CD14-positive monocyte (primary cell): Measurements from ENCODE around the gene PPARGC1A. TPM values are rescaled to one million over a fixed set of nuclear protein-coding genes. Genes with fewer than 3 reads are reported as not detected.

Source experiments
- DNase-seq, 3 donors: peaks; one replicate each; pipeline ENCODE4 v3.0.0-alpha.2; 2011 to 2022
- H2AFZ ChIP-seq: 2 replicates; pipeline ENCODE4 v1.6.0; 2012; ENCODE audit warnings: mild to moderate bottlenecking, low read depth, low read length, inconsistent platforms; ENCODE audit not compliant: insufficient read depth, poor library complexity, severe bottlenecking
- H3K27ac ChIP-seq, 2 donors: 1 replicate in 1 of 2; 2 replicates in 1 of 2; pipeline ENCODE4 v1.5.1; 2012 to 2013; ENCODE audit warnings: low read length in 2 of 2, control low read depth in 1 of 2, inconsistent platforms in 1 of 2, low read depth in 1 of 2, mild to moderate bottlenecking in 1 of 2
- H3K27me3 ChIP-seq, 2 donors: one replicate each; pipeline versions ENCODE4 v1.6.0 to v1.6.1; 2011 to 2013; ENCODE audit warnings: low read length in 2 of 2; ENCODE audit not compliant: control insufficient read depth in 2 of 2, insufficient read depth in 2 of 2
- H3K36me3 ChIP-seq, 2 donors: replicated peaks in 1 of 2; 1 replicate in 1 of 2; 2 replicates in 1 of 2; pipeline versions ENCODE4 v1.5.1 to v1.6.1; 2012 to 2013; ENCODE audit warnings: low read length in 2 of 2, control low read depth in 1 of 2, inconsistent platforms in 1 of 2, mild to moderate bottlenecking in 1 of 2; ENCODE audit not compliant: insufficient read depth in 2 of 2, control insufficient read depth in 1 of 2
- H3K4me1 ChIP-seq, 2 donors: 1 replicate in 1 of 2; 2 replicates in 1 of 2; pipeline versions ENCODE4 v1.5.1 to v1.6.1; 2012 to 2013; ENCODE audit warnings: low read length in 2 of 2, control low read depth in 1 of 2, inconsistent platforms in 1 of 2, mild to moderate bottlenecking in 1 of 2, moderate library complexity in 1 of 2; ENCODE audit not compliant: insufficient read depth in 2 of 2, control insufficient read depth in 1 of 2
- H3K4me2 ChIP-seq: replicated peaks from 2 replicates; pipeline ENCODE3; 2012; ENCODE audit warnings: low read length, moderate library complexity, mild to moderate bottlenecking; ENCODE audit not compliant: poor library complexity, severe bottlenecking; ENCODE audit errors: extremely low read depth
- H3K4me3 ChIP-seq, 3 experiments: fragments of 200-600 bp in 1 of 3; sonication (generic) in 1 of 3; replicated peaks in 1 of 3; 1 replicate in 2 of 3; 2 replicates in 1 of 3; pipeline ENCODE4 v1.5.1; 2011 to 2013; ENCODE audit warnings: low read length in 3 of 3, mild to moderate bottlenecking in 3 of 3, control low read depth in 2 of 3, low read depth in 2 of 3, inconsistent platforms in 1 of 3, moderate library complexity in 1 of 3
- H3K79me2 ChIP-seq: 2 replicates; pipeline ENCODE4 v1.6.0; 2012; ENCODE audit warnings: mild to moderate bottlenecking, control low read depth, inconsistent platforms, low read length, moderate library complexity; ENCODE audit not compliant: insufficient read depth
- H3K9ac ChIP-seq: 2 replicates; pipeline ENCODE4 v1.6.0; 2017; ENCODE audit warnings: low read length, mild to moderate bottlenecking; ENCODE audit not compliant: insufficient read depth, poor library complexity, severe bottlenecking
- H3K9me3 ChIP-seq, 2 donors: replicated peaks in 1 of 2; 1 replicate in 1 of 2; 2 replicates in 1 of 2; pipeline versions ENCODE4 v1.5.1 to v1.6.1; 2012 to 2013; ENCODE audit warnings: low read length in 2 of 2, control low read depth in 1 of 2; ENCODE audit not compliant: control insufficient read depth in 1 of 2, insufficient read depth in 1 of 2
- H4K20me1 ChIP-seq: 2 replicates; pipeline ENCODE4 v1.6.0; 2012; ENCODE audit warnings: mild to moderate bottlenecking, low read length, control low read depth, moderate library complexity; ENCODE audit not compliant: insufficient read depth
- H3K27ac Mint-ChIP-seq, 7 donors: one replicate each; pipeline ENCODE4 v1.8.0; 2020; ENCODE audit warnings: mild to moderate bottlenecking in 7 of 7, mixed read lengths in 7 of 7, moderate library complexity in 6 of 7, inconsistent platforms in 2 of 7
- H3K27me3 Mint-ChIP-seq, 3 donors: one replicate each; pipeline ENCODE4 v1.8.0; 2021 to 2022; ENCODE audit warnings: low read depth in 3 of 3, mild to moderate bottlenecking in 3 of 3, mixed read lengths in 3 of 3, moderate library complexity in 3 of 3, inconsistent platforms in 1 of 3
- H3K36me3 Mint-ChIP-seq, 2 donors: one replicate each; pipeline ENCODE4 v1.8.0; 2020; ENCODE audit warnings: mixed read lengths in 2 of 2, inconsistent platforms in 1 of 2, mild to moderate bottlenecking in 1 of 2
- H3K4me1 Mint-ChIP-seq: one replicate; pipeline ENCODE4 v1.8.0; 2020; ENCODE audit warnings: mild to moderate bottlenecking, mixed read lengths
- H3K4me3 Mint-ChIP-seq, 2 donors: one replicate each; pipeline ENCODE4 v1.8.0; 2020; ENCODE audit warnings: mild to moderate bottlenecking in 2 of 2, mixed read lengths in 2 of 2, moderate library complexity in 1 of 2
- H3K9me3 Mint-ChIP-seq, 7 donors: one replicate each; pipeline ENCODE4 v1.8.0; 2020 to 2022; ENCODE audit warnings: mixed read lengths in 7 of 7, mild to moderate bottlenecking in 6 of 7, moderate library complexity in 6 of 7, inconsistent platforms in 2 of 7
- CTCF ChIP-seq: fragments of 200-600 bp; IDR thresholded peaks from one replicate; pipeline ENCODE4 v1.8.0; 2022; ENCODE audit warnings: antibody characterized with exemption, mild to moderate bottlenecking
- WGBS: methylation state at CpG from one replicate; pipeline ENCODE4 v1.1.5; 2013; ENCODE audit warnings: missing lambda C conversion rate; ENCODE audit not compliant: insufficient coverage; 5-methylcytosine and 5-hydroxymethylcytosine counted together
- intact Hi-C, 2 donors: fragments of 100-400 bp; cut with micrococcal nuclease; formaldehyde crosslinking; loops; one replicate each; pipeline versions ENCODE4 v1.15.0 to v1.15.1; 2023
- polyA plus RNA-seq, 3 donors: library from polyadenylated mRNA; depleted of rRNA in 1 of 3; unstranded in 2 of 3; stranded (reverse) in 1 of 3; fragments of 300-500 nt in 2 of 3; fragments of >200 nt in 1 of 3; fragmentation: Illumina TruSeq in 2 of 3; gene quantifications; 1 replicate in 2 of 3; 2 replicates in 1 of 3; pipeline ENCODE4 v1.2.3, GENCODE V29; 2012 to 2021

Gene PPARGC1A
- polyA plus RNA-seq, 3 donors = 0.58 to 1.1 (median 0.79) TPM

GRCh38 chr4:23873717-23874535 is 15.9 kb downstream of the PPARGC1A start:
- H3K9me3 ChIP-seq = no peaks in the 10 kb centered on the region
- H3K4me1 ChIP-seq = no peaks in the 10 kb centered on the region
- no peaks in the 10 kb centered on the region for H3K36me3 ChIP-seq
- peaks cover under 1% of the 10 kb centered on the region for H3K79me2 ChIP-seq
- H4K20me1 ChIP-seq = no peaks in the 10 kb centered on the region
- H3K27me3 ChIP-seq = no peaks in the 10 kb centered on the region
- Mint-ChIP-seq H3K27ac (no peak overlapping the region), H3K4me1 (no peaks in the 10 kb centered on the region), H3K27me3 (peaks cover 0 to 3% (median 1%) of the 10 kb centered on the region in 3 donors), H3K36me3 (no peaks in the 10 kb centered on the region), H3K9me3 (peaks cover 0 to 2% (median 0%) of the 10 kb centered on the region in 7 donors), H3K4me3 (no peak overlapping the region)
- no peak overlapping the region for H3K4me2 ChIP-seq
- no peak for DNase-seq
- H3K9ac ChIP-seq = no peak overlapping the region
- TF ChIP-seq CTCF = no peak
- H2AFZ ChIP-seq = no peak overlapping the region
- intact Hi-C loops = no loop called here
- 95% methylated on average over 2 of the region's 7 CpGs for WGBS
- H3K4me3 ChIP-seq = no peak overlapping the region
- no peak overlapping the region for H3K27ac ChIP-seq

- no peak for DNase-seq
- Histone ChIP-seq H3K9me3 (no peaks in the 10 kb centered on the region), H3K4me1 (no peaks in the 10 kb centered on the region), H3K4me2 (no peak overlapping the region), H3K27me3 (no peaks in the 10 kb centered on the region), H3K9ac (no peak overlapping the region), H3K36me3 (no peaks in the 10 kb centered on the region), H3K4me3 (no peak overlapping the region), H2AFZ (no peak overlapping the region), H3K27ac (no peak overlapping the region), H3K79me2 (no peaks in the 10 kb centered on the region), H4K20me1 (no peaks in the 10 kb centered on the region)
- Mint-ChIP-seq H3K27ac (no peak overlapping the region), H3K27me3 (peaks cover 0 to 2% (median 1%) of the 10 kb centered on the region in 3 donors), H3K4me1 (no peaks in the 10 kb centered on the region), H3K9me3 (peaks cover 0 to 2% (median 0%) of the 10 kb centered on the region in 7 donors), H3K36me3 (no peaks in the 10 kb centered on the region), H3K4me3 (no peak overlapping the region)
- WGBS = 83% methylated on average over 1 of the region's 2 CpGs
- intact Hi-C loops = no loop called here
- TF ChIP-seq CTCF = no peak
Observed at GRCh38 chr4:23871426-23871825, 18.4 kb downstream of the PPARGC1A start.
